ENCODE measurements around the gene DBH.

The DBH gene

GRCh38 chr9:133667759-133668450 is 31.7 kb downstream of the DBH start:
- no peaks in the 10 kb centered on the region for H3K9me2 ChIP-seq (replicated peaks; ENCODE audit: insufficient read depth, low read length)
- no peaks in the 10 kb centered on the region for H3F3A ChIP-seq (ENCODE audit: insufficient read depth, low read length)
- no peak for TF ChIP-seq CTCF (IDR thresholded peaks at IDR 0.05; ENCODE audit: low read length)
- TF ChIP-seq EZH2phosphoT487 (IDR thresholded peaks at IDR 0.05; ENCODE audit: low read length): no peak
- no peak for TF ChIP-seq EZH2 (optimal IDR thresholded peaks at IDR 0.05; ENCODE audit: low read depth, low read length)
- H3K9me3 ChIP-seq (replicated peaks; ENCODE audit: insufficient read depth, low read length): no peaks in the 10 kb centered on the region
- no peak overlapping the region for H3K9ac ChIP-seq (ENCODE audit: low read length)
- H3K27me3 ChIP-seq (replicated peaks; ENCODE audit: insufficient read depth, low read length): peaks cover 80% of the 10 kb centered on the region
- H3K4me1 ChIP-seq (ENCODE audit: low read length): no peaks in the 10 kb centered on the region
- H3K4me3 ChIP-seq (ENCODE audit: low read length): no peak overlapping the region
- H2AFZ ChIP-seq (ENCODE audit: low read length): no peak overlapping the region
- H3K4me2 ChIP-seq (ENCODE audit: low read depth, low read length): no peak overlapping the region
- H3K27ac ChIP-seq (ENCODE audit: low read length): no peak overlapping the region
- no peaks in the 10 kb centered on the region for H3K36me3 ChIP-seq (replicated peaks; ENCODE audit: insufficient read depth, low read length)
- DNase-seq: no peak
- H3K79me2 ChIP-seq (ENCODE audit: low read length): no peaks in the 10 kb centered on the region
- H4K20me1 ChIP-seq (ENCODE audit: insufficient read depth, low read length): no peaks in the 10 kb centered on the region

DNA sequence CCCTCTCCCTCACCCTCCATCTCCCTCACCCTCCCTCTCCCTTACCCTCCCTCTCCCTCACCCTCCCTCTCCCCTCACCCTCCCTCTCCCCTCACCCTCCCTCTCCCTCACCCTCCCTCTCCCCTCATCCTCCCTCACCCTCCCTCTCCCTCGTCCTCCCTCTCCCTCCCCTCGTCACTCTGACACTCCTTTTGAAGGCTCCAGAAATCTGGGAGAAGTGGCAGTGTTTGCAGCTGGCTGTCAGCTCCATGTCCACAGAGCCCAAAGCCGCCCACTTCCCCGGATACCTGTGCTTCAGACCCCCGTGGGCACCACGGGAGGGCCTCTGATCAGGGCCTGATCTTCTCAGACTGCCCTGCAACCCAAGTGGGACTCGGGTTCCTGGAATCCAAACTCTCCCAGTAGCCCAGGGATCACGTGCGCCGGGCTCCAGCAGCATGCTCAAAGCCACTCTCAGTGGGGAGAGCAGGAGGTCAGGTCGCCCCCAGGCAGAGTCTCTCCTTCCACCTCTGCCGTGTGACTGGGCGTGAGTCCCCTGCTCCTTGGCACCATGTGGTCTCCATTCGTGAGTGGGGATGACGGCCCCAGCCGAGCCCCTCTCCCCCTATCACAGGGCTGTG is 33.1 kb downstream of the DBH start:
- no peak for TF ChIP-seq CTCF (IDR thresholded peaks at IDR 0.05; ENCODE audit: low read length)
- no peak for TF ChIP-seq EZH2phosphoT487 (IDR thresholded peaks at IDR 0.05; ENCODE audit: low read length)
- TF ChIP-seq EZH2 (optimal IDR thresholded peaks at IDR 0.05; ENCODE audit: low read depth, low read length): no peak
- Histone ChIP-seq H3K27me3 (replicated peaks; ENCODE audit: insufficient read depth, low read length) (peaks cover 80% of the 10 kb centered on the region), H3K27ac (ENCODE audit: low read length) (no peak overlapping the region), H3K4me3 (ENCODE audit: low read length) (no peak overlapping the region), H3K9ac (ENCODE audit: low read length) (no peak overlapping the region), H4K20me1 (ENCODE audit: insufficient read depth, low read length) (no peaks in the 10 kb centered on the region), H3F3A (ENCODE audit: insufficient read depth, low read length) (no peaks in the 10 kb centered on the region), H3K4me2 (ENCODE audit: low read depth, low read length) (no peak overlapping the region), H3K79me2 (ENCODE audit: low read length) (no peaks in the 10 kb centered on the region), H2AFZ (ENCODE audit: low read length) (no peak overlapping the region), H3K9me2 (replicated peaks; ENCODE audit: insufficient read depth, low read length) (no peaks in the 10 kb centered on the region), H3K9me3 (replicated peaks; ENCODE audit: insufficient read depth, low read length) (no peaks in the 10 kb centered on the region), H3K36me3 (replicated peaks; ENCODE audit: insufficient read depth, low read length) (no peaks in the 10 kb centered on the region), H3K4me1 (ENCODE audit: low read length) (no peaks in the 10 kb centered on the region)
- no peak for DNase-seq

- TF ChIP-seq CTCF (IDR thresholded peaks at IDR 0.05; ENCODE audit: low read length) (no peak), EZH2phosphoT487 (IDR thresholded peaks at IDR 0.05; ENCODE audit: low read length) (no peak), EZH2 (optimal IDR thresholded peaks at IDR 0.05; ENCODE audit: low read depth, low read length) (no peak)
- H3K27ac ChIP-seq (ENCODE audit: low read length): no peak overlapping the region
- H4K20me1 ChIP-seq (ENCODE audit: insufficient read depth, low read length): no peaks in the 10 kb centered on the region
- no peaks in the 10 kb centered on the region for H3K9me3 ChIP-seq (replicated peaks; ENCODE audit: insufficient read depth, low read length)
- DNase-seq: no peak
- no peak overlapping the region for H3K9ac ChIP-seq (ENCODE audit: low read length)
- H3K4me3 ChIP-seq (ENCODE audit: low read length): no peak overlapping the region
- no peaks in the 10 kb centered on the region for H3K9me2 ChIP-seq (replicated peaks; ENCODE audit: insufficient read depth, low read length)
- H3K27me3 ChIP-seq (replicated peaks; ENCODE audit: insufficient read depth, low read length): peaks cover 78% of the 10 kb centered on the region
- no peaks in the 10 kb centered on the region for H3F3A ChIP-seq (ENCODE audit: insufficient read depth, low read length)
- H2AFZ ChIP-seq (ENCODE audit: low read length): no peak overlapping the region
- no peaks in the 10 kb centered on the region for H3K4me1 ChIP-seq (ENCODE audit: low read length)
- no peak overlapping the region for H3K4me2 ChIP-seq (ENCODE audit: low read depth, low read length)
- no peaks in the 10 kb centered on the region for H3K79me2 ChIP-seq (ENCODE audit: low read length)
- H3K36me3 ChIP-seq (replicated peaks; ENCODE audit: insufficient read depth, low read length): no peaks in the 10 kb centered on the region
Observed at GRCh38 chr9:133670466-133670865, 34.3 kb downstream of the DBH start.
